Esophagus squamous epithelium (tissue), 5 donors: ENCODE measurements around the gene SLC31A2. TPM values are rescaled to one million over a fixed set of nuclear protein-coding genes. Genes with fewer than 3 reads are reported as not detected.

Experiments
- DNase-seq: peaks from one replicate; lab custom pipeline; 2025; lab: John Stamatoyannopoulos, UW
- H3K27ac ChIP-seq, 4 donors: fragments of 200-600 bp; sonication (generic); one replicate each; pipeline ENCODE4 v1.5.1; 2016 to 2019; ENCODE audit warnings: mild to moderate bottlenecking in 1 of 4
- H3K27me3 ChIP-seq, 4 donors: fragments of 200-600 bp; sonication (generic); 1 replicate in 3 of 4; 2 replicates in 1 of 4; pipeline versions ENCODE4 v1.5.1 to v1.6.0; 2017 to 2021; ENCODE audit warnings: antibody characterized with exemption in 1 of 4
- H3K36me3 ChIP-seq, 3 donors: fragments of 200-600 bp; sonication (generic); one replicate each; pipeline ENCODE4 v1.5.1; 2016 to 2019
- H3K4me1 ChIP-seq, 3 donors: fragments of 200-600 bp; sonication (generic); one replicate each; pipeline ENCODE4 v1.5.1; 2017 to 2019
- H3K4me3 ChIP-seq, 4 donors: fragments of 200-600 bp; sonication (generic); 1 replicate in 3 of 4; 2 replicates in 1 of 4; pipeline ENCODE4 v1.5.1; 2016 to 2019; ENCODE audit warnings: mild to moderate bottlenecking in 2 of 4, moderate library complexity in 1 of 4
- H3K9me3 ChIP-seq, 3 donors: fragments of 200-600 bp; sonication (generic); one replicate each; pipeline ENCODE4 v1.5.1; 2016 to 2019
- CTCF ChIP-seq, 6 experiments: fragments of 450-650 bp in 4 of 6; fragments of 200-600 bp in 2 of 6; sonication (generic) in 2 of 6; IDR thresholded peaks; one replicate each; pipeline ENCODE4 v1.5.1; 2016 to 2019; ENCODE audit warnings: antibody characterized with exemption in 6 of 6, mild to moderate bottlenecking in 4 of 6, moderate library complexity in 4 of 6
- POLR2A ChIP-seq, 4 donors: fragments of 450-650 bp; IDR thresholded peaks; one replicate each; pipeline ENCODE4 v1.6.1; 2017; ENCODE audit warnings: antibody characterized with exemption in 4 of 4, mild to moderate bottlenecking in 4 of 4, moderate library complexity in 3 of 4
- WGBS, 2 donors: methylation state at CpG; one replicate each; pipeline ENCODE4 v1.1.5; 2018; 5-methylcytosine and 5-hydroxymethylcytosine counted together
- intact Hi-C: fragments of 100-400 bp; cut with DNase I; formaldehyde crosslinking; loops from one replicate; pipeline ENCODE4 v1.15.0; 2022
- total RNA-seq, 4 donors: library from RNA; depleted of rRNA; stranded (reverse); fragments of >200 nt; gene quantifications; one replicate each; pipeline ENCODE4 v1.1.0, GENCODE V29; 2016
- donor health status: DM: yes; HTN: yes; CAD: no.

The SLC31A2 gene
- total RNA-seq, 4 donors from 2014 or later = 7.1 to 15.2 (median 12.8) TPM

GRCh38 chr9:113125386-113126035 is 25.3 kb upstream of the SLC31A2 start:
- peaks cover 0 to 46% (median 2%) of the 10 kb centered on the region in 4 donors for H3K27me3 ChIP-seq
- H3K27ac ChIP-seq = no peak overlapping the region
- no peak for TF ChIP-seq POLR2A (IDR thresholded peaks at IDR 0.05)
- TF ChIP-seq CTCF (IDR thresholded peaks at IDR 0.05) = no peak
- no peaks in the 10 kb centered on the region for H3K9me3 ChIP-seq
- H3K36me3 ChIP-seq = no peaks in the 10 kb centered on the region
- DNase-seq = no peak
- no peaks in the 10 kb centered on the region for H3K4me1 ChIP-seq
- WGBS, 2 donors = 49 to 64% methylated on average over 4 of the region's 4 CpGs
- H3K4me3 ChIP-seq = no peak overlapping the region
- intact Hi-C loops = no loop called here

GRCh38 chr9:113129466-113129865 is 21.3 kb upstream of the SLC31A2 start:
- H3K4me3 ChIP-seq = no peak overlapping the region
- H3K27me3 ChIP-seq = peaks cover 0 to 63% (median 2%) of the 10 kb centered on the region in 4 donors
- H3K27ac ChIP-seq = no peak overlapping the region
- H3K9me3 ChIP-seq = no peaks in the 10 kb centered on the region
- H3K36me3 ChIP-seq = no peaks in the 10 kb centered on the region
- no peak for DNase-seq
- intact Hi-C loops = no loop called here
- no peaks in the 10 kb centered on the region for H3K4me1 ChIP-seq
- TF ChIP-seq CTCF (IDR thresholded peaks at IDR 0.05) = no peak
- no peak for TF ChIP-seq POLR2A (IDR thresholded peaks at IDR 0.05)

GRCh38 chr9:113129884-113130283 is 20.9 kb upstream of the SLC31A2 start:
- no peak for DNase-seq
- 43 to 47% methylated on average over 4 of the region's 4 CpGs for WGBS, 2 donors
- no peaks in the 10 kb centered on the region for H3K36me3 ChIP-seq
- H3K4me1 ChIP-seq = no peaks in the 10 kb centered on the region
- no peak overlapping the region for H3K4me3 ChIP-seq
- intact Hi-C loops = no loop called here
- no peaks in the 10 kb centered on the region for H3K9me3 ChIP-seq
- no peak overlapping the region for H3K27ac ChIP-seq
- peaks cover 0 to 63% (median 2%) of the 10 kb centered on the region in 4 donors for H3K27me3 ChIP-seq
- TF ChIP-seq CTCF (IDR thresholded peaks at IDR 0.05) (no peak), POLR2A (IDR thresholded peaks at IDR 0.05) (no peak)

- Histone ChIP-seq H3K36me3 (no peaks in the 10 kb centered on the region), H3K9me3 (no peaks in the 10 kb centered on the region), H3K27me3 (peaks cover 0 to 51% (median 2%) of the 10 kb centered on the region in 4 donors), H3K4me1 (no peaks in the 10 kb centered on the region), H3K27ac (no peak overlapping the region), H3K4me3 (no peak overlapping the region)
- TF ChIP-seq POLR2A (IDR thresholded peaks at IDR 0.05) (no peak), CTCF (IDR thresholded peaks at IDR 0.05) (no peak)
- WGBS, 2 donors = 2 to 8% methylated on average over 3 of the region's 3 CpGs
- intact Hi-C loops = no loop called here
- DNase-seq = no peak
Measured at GRCh38 chr9:113131689-113132151, 19.1 kb upstream of the SLC31A2 start.

- no peaks in the 10 kb centered on the region for H3K9me3 ChIP-seq
- H3K27ac ChIP-seq = no peak overlapping the region
- intact Hi-C loops = no loop called here
- peaks cover 0 to under 1% (median 0%) of the 10 kb centered on the region in 4 donors for H3K27me3 ChIP-seq
- no peak overlapping the region for H3K4me3 ChIP-seq
- TF ChIP-seq CTCF (IDR thresholded peaks at IDR 0.05) (no peak), POLR2A (IDR thresholded peaks at IDR 0.05) (no peak)
- no peaks in the 10 kb centered on the region for H3K4me1 ChIP-seq
- DNase-seq = no peak
- H3K36me3 ChIP-seq = no peaks in the 10 kb centered on the region
- WGBS, 2 donors = 59 to 60% methylated on average over 5 of the region's 9 CpGs
Measured at GRCh38 chr9:113137196-113138168, 13.3 kb upstream of the SLC31A2 start.
